GM21367 (cell line): ENCODE measurements around the gene CPNE6.

Experiments
- ATAC-seq: cut with Tn5 transposase; IDR thresholded peaks from one replicate; pipeline ENCODE4 v1.9.1; 2021; ENCODE audit not compliant: unreplicated experiment

The CPNE6 gene

DNA sequence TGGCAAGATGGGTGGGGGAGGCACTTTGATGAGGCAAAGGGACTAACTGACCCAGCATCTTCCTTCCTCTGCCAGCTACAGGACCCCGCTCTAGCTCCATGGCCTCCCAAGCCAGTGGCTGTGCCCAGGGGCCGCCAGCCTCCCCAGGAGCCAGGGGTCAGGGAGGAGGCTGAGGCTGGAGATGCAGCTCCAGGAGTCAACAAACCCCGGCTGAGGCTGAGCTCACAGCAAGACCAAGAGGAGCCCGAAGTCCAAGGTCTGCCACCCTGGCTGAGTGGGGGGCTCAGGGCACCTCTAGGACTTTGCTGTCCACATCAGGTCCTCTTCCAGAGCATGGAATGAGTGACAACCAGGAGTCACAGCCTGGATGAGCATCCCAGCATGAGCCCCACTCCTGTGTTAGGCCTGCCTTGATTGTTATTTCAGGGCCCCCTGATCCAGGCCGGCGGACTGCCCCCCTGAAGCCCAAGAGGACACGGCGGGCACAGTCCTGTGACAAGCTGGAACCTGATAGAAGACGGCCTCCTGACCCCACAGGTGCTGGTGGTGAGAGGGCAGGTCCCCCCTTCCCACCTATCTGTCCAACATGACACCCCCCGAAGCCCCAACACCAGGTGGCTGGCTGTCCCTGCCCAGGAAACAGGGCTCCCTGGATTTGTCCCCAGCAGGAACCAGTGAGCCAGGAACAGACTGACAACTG lies 2.5 kb upstream of the CPNE6 start:
- no peak for ATAC-seq

DNA sequence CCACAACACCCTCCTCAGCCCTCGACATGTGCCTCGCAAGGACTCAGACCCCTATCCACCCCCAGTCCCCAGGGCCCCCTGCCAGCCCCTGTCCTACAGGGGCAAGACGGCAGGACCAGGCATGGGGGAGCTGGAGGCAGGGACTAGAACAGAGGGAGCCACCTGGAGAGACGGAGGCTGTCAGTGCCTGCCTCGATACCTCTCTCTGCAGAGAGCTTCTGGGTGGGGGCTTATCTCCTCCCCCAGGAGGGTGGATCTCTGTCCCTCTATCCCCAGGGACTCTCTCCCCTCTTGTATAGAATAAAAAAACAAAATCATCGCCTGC lies 2.0 kb upstream of the CPNE6 start:
- ATAC-seq = no peak

- ATAC-seq = no peak
Measured at GRCh38 chr14:24070285-24071143, 848 bp upstream of the CPNE6 start.

DNA sequence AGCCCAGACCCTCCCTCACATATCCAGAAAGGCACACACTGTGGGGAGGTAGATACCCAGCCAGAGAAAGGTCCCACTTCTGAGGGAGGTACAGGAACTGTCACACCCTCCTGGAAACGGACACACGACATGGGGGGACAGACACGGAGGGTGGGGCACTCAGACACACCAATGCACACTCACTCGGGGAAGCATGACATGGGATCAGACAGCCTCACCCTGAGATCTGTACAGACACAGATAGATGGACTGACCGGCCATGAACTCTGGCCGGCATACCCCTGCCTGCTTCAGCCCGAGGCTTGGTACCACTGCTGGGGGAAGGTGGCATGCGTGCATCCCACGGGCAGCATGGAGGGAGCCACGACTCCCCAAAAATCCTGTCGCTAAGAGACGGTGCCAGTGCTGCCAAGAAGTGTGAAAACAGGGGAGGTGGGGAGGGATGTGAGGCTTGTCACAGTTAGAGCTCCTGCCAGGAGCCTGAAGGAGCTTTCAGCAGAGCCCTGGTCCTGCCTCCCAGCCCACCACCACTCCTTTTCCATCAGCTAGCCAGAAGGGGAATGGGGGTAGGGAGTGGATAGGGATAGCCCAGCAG lies 571 bp downstream of the CPNE6 start:
- no peak for ATAC-seq

- ATAC-seq = no peak
Measured at GRCh38 chr14:24072436-24072835, 1.1 kb downstream of the CPNE6 start.

- no peak for ATAC-seq
Measured at GRCh38 chr14:24072881-24073877, 1.8 kb downstream of the CPNE6 start.

- no peak for ATAC-seq
Measured at GRCh38 chr14:24074625-24075484, 3.5 kb downstream of the CPNE6 start.

DNA sequence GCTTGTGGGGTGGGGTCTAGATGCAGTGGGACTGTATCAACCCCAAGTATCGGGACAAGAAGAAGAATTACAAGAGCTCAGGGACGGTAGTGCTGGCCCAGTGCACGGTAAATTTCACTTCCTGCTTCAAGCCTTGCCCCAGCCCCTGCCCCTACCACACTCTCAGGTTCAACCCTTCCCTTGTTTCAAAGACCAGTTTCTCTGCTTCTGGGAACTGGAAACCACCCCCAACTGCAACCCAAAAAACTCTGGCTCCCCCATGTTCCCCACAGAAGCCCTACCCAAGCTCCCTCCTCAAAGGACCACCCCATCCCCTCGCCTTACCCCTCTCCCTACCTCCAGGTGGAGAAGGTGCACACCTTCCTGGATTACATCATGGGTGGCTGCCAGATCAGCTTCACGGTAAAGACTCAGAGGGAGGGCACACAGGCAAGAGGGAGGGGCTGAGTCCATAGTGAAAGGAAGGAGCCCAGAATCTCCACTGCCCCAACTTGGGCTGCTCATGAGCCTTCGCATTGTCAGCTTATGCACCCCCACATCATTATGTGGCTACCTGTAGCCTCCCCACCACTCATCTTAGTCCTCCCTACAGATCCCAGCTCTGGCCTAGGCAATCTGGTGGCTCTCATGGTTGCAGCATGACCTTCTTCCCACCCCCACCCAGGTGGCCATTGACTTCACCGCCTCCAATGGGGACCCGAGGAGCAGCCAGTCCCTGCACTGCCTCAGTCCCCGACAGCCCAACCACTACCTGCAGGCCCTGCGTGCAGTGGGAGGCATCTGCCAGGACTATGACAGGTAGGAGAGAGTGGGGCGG lies 4.3 kb downstream of the CPNE6 start:
- no peak for ATAC-seq

GRCh38 chr14:24076302-24076601 lies 4.9 kb downstream of the CPNE6 start:
- no peak for ATAC-seq

DNA sequence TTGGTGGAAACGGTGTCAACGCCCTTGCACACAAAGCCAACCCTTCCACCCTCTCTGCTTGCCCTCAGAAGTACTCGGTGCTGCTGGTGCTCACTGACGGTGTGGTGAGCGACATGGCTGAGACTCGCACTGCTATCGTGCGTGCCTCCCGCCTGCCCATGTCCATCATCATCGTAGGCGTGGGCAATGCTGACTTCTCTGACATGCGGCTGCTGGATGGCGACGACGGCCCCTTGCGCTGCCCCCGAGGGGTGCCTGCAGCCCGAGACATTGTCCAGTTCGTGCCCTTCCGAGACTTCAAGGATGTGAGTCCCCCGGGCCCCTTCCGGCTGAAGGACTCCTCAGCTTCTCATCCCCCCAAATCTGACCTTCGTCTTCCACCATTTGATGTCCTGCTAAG lies 5.7 kb downstream of the CPNE6 start:
- ATAC-seq = no peak

DNA sequence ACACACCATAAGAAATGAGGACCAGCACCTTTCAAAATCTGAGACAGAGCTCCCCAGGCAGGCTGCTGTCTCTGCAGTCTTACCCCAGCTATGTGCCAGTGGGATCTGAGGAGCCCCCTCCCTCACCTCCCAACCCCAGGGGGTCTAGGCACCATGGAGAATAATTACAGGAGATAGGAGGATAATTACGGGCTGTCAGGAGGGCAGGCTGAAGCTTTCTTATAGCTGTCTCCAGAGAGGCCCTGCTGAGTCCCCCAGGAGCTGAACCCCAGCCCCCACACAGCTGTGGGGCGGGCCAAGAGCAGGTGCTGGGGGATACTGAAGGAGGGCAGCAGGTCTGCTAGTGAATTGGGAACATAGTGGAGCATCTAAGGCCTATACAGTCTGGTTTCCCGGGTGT lies 6.8 kb downstream of the CPNE6 start:
- ATAC-seq = no peak

- ATAC-seq = no peak
Measured at GRCh38 chr14:24079491-24080141, 8.3 kb downstream of the CPNE6 start.

DNA sequence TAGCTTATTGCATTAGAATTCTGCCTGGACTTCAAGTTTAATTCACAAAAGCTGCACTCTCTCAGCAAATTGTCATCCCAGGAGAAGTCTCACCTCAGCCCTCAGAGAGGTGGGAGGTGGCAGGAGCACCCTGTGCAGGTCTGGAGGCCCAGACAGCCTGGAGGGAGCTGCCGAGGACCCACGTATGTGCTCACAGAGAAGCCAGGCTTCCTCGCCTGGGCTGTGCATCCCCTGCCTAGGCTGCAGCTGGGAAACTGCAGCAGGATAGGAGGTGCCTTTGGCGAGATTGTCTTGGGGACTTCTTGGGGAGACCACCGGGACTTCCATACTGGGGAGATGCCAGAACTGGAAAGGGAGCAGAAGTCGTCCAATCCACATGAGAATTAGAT lies 8.8 kb downstream of the CPNE6 start:
- ATAC-seq = no peak

DNA sequence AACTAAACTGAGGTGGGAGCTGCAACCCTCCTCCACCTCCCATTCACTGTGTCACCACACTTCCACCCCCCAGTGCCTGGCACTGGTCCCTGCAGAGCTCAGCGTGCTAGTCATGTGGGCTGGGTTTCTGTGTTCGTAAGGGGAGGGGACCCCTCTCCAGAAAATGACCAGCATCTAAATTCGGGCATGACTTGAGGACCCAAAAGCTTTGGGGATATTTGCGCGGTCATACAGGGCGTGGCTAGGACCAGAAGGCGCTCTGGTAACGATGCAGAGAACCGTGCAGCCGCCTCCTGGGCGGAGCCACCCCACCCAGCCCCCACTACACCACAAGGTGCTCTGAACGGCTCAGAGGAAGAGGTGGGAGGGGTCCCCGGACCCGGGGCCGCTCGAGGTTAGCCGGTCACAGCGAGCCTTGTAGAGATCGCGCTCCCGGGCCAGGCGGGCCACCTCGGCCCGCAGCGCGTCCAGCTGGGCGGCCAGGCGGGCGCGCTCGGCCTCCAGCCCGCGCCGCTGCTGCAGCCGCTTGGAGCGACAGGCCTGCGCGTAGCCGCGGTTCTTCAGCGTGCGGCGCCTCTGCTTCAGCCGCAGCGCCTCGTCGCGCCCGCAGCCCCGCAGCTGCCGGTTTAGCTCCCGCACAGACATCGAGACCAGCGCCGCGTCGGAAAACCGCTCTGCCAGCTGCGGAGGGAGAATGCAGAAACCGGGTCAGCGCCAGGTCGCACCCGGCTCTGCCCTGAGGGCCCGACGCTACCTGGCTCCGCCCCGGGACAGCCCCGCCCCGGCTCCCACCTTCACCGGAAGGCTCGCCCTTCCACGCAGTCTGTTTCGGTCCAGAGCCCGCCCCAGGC lies 9.8 kb downstream of the CPNE6 start:
- ATAC-seq = peak; percentile 88

- ATAC-seq = no peak
Measured at GRCh38 chr14:24081739-24082211, 10.4 kb downstream of the CPNE6 start.

DNA sequence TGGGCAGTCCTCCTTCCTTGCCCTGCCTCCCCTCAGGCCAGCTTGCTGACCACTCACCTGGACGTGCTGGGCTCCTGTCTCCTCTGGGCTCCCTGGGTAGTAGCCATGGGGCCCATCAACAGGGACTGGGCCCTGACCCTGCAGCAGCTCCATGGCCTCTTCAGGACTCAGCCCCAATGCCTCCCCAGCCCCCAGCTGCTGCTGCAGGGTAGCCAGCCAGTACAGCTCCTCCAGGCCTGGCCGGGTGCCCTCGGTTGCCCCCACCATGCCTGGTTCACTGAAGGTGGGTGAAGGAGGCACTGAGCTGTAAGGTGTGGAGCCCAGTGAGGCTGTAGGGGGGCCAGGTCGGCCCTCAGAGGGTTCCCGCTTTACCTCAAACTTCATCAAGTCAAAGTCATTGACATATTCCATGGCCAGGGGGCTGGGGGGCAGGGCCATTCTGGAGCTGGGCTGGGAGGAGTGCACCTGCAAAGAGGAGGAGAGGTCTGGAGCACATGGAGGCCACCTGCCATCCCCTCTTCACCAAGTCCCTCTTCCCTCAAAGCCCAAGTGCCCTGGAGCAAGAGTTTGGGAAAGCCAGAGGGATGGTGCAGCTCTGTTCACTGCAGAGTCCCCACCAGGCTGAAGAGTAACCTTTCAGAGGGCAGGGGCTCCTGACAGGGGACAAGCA lies 11.2 kb downstream of the CPNE6 start:
- no peak for ATAC-seq

GRCh38 chr14:24083462-24083861 lies 12.1 kb downstream of the CPNE6 start:
- no peak for ATAC-seq
